Cardiac septum (tissue), 1 donor: Measurements from ENCODE around the gene DDX28. TPM values are rescaled to one million over a fixed set of nuclear protein-coding genes. Genes with fewer than 3 reads are reported as not detected.
"Not testable (repeated sequence)": the region's sequence is repeated elsewhere in the genome, so short reads cannot be mapped to it uniquely, and the experiment has no call there.

Experiments
- DNase-seq: peaks from one replicate; pipeline ENCODE4 v3.0.0-alpha.2; 2020; ENCODE audit warnings: low spot score
- intact Hi-C: fragments of 100-400 bp; cut with DNase I; formaldehyde crosslinking; loops from one replicate; pipeline ENCODE4 v1.14.0; 2022
- total RNA-seq: library from RNA; stranded (reverse); fragmentation: NEBNext Ultra II Directional; extraction: Animal tissue kit (Norgen Biotek cat#: 25700); gene quantifications from one replicate; pipeline ENCODE4 v1.2.1, GENCODE V29; 2021
- donor health status: DM: no; HTN: no; CAD: no.

DDX28 gene
- total RNA-seq, 1 donor from 2014 or later, result 8.6 TPM

DNA sequence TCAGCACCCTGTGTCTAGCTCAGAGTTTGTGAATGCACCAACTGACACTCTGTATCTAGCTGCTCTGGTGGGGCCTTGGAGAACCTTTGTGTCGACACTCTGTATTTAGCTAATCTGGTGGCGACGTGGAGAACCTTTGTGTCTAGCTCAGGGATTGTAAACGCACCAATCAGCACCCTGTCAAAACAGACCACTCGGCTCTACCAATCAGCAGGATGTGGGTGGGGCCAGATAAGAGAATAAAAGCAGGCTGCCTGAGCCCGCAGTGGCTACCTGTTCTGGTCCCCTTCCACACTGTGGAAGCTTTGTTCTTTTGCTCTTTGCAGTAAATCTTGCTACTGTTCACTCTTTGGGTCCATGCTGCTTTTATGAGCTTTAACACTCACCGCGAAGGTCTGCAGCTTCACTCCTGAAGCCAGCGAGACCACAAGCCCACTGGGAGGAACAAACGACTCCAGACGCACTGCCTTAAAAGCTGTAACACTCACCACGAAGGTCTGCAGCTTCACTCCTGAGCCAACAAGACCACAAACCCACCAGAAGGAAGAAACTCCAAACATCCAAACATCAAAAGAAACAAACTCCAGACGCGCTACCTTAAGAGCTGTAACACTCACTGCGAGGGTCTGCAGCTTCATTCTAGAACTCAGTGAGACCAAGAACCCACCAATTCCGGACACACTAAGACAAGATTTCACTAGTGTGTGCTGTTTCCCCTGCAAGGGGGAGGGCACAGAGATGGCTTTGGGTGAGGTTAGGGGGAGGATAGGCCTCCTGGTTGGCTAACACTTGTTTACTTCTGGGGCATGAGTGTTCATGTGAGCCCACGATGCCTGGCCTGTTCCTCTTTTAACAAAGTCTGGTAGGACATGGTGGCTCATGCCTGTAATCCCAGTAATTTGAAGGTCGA, 24.0 kb downstream of the DDX28 start, which contains the start of gene DPEP2:
Gene DPEP2, minus strand, starts transcription at position 706 of the 910 bp plus-strand sequence. CDS start 6,272 bp downstream, outside the sequence.
- intact Hi-C loops, result not testable (repeated sequence)
- DNase-seq, result peak; percentile 82

DNA sequence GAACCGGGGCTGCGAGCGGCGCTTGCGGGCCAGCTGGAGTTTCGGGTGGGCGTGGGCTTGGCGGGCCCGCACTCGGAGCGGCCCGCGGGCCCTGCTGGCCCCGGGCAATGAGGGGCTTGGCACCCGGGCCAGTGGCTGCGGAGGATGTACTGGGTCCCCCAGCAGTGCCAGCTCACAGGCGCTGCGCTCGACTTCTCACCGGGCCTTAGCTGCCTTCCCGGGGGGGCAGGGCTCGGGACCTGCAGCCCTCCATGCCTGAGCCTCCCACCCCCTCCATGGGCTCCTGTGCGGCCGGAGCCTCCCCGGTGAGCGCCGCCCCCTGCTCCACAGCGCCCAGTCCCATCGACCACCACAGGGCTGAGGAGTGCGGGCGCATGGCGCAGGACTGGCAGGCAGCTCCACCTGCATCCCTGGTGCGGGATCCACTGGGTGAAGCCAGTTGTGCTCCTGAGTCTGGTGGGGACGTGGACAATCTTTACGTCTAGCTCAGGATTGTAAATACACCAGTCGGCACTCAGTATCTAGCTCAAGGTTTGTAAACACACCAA, 24.7 kb downstream of the DDX28 start:
- intact Hi-C loops, DNase-seq: not testable (repeated sequence)

DNA sequence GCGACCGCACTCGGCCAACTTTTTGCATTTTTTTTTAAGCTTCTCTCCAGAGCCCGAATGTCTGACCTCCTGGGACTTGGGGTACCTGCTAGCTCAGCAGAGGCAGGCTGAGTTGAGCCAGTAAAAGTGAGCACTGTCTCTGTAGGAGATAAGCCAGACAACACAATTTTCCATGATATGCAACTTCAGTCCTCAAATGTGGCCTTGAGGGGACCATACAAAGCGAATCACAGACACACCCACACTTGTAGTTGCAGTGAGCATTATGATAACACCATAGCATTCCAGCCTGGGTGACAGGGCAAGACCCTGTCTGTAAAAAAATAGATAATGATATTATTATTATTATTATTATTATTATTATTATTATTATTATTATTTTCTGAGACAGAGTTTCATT, 26.4 kb downstream of the DDX28 start:
- DNase-seq, result no peak
- intact Hi-C loops, result no loop called here

DNA sequence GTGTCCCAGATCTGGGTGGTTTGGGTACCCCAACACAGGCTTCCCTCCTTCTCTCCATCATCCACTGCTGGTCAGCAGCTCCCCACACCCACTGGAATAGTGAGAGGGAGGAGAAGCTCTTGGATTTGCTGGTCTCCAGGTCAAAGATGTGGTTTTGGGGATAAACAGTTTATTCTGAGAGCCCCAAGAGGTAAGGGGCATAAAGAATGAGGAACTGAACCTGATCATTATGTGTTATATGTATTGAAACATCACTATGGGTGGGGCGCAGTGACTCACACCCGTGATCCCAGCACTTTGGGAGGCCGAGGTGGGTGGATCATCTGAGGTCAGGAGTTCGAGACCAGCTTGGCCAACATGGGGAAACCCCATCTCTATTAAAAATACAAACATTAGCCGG, 27.6 kb downstream of the DDX28 start:
- intact Hi-C loops, result no loop called here
- no peak for DNase-seq

DNA sequence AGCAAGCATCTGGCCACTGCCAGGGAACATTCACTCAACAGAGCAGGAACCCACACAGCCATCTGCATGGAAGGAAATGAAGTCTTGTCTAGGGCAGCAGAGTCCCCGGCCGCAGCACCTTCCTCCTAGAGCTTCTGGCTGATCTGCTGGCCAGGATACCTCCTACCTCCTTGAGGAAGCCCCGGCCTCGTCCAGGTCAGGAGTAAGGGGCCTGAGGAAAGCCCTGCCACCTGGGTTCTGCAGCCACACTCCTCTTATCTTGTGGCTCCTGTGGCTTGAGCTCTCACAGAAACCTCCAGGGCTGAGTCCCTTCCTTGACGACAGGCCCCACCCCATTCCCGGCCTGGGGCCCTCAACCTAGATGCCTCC, 29.0 kb downstream of the DDX28 start:
- intact Hi-C loops, result loop anchor here (5.0 kb wide), 2 partner anchors 48 to 238 kb away; no protein-coding TSS in a partner anchor

DNA sequence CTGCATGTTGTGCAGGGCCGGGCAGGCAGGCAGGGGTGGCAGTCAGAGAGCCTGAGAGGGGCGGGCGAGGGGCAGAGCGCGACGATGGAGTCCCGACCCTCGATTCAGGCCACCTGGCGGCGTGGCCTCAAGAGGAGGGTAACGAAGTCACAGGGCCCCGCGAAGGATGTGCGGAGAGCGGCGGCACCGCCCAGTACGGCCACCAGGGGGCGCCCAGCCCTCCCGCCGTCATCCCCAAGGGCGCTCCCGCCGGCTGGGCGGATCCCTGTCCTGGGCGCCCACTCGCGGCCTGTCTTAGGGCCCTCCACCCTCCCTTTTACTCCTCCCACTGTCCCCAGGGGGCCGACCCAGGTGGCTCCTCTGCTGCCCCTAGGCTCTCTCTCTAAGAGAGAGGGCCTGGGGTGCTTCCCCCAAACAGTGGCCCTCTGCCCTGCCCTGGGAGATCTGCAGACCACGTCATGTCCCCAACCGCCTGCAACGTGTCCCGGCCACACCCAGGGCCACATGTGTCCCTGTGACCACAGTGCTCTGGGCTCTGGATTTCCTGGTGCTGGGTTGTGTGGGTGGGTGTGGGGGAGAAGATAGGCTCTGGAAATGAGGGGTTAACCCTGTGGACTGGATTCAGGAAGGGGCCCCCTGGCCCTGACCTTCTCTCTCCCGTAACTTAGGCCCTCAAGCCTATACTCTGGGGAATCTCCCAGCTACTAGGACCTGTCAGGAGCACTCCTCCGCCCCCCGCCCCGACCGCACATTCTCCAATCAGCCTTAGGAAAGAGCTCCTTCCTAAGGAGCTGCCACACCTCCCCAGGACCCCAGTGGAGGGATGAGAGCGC, 29.6 kb downstream of the DDX28 start:
- intact Hi-C loops, result loop anchor here (5.0 kb wide), 2 partner anchors 49 to 239 kb away; no protein-coding TSS in a partner anchor
- peak; percentile 90 for DNase-seq

More for the DNA sequence above, 29.0 kb downstream of the DDX28 start:
- not testable (repeated sequence) for DNase-seq

DNA sequence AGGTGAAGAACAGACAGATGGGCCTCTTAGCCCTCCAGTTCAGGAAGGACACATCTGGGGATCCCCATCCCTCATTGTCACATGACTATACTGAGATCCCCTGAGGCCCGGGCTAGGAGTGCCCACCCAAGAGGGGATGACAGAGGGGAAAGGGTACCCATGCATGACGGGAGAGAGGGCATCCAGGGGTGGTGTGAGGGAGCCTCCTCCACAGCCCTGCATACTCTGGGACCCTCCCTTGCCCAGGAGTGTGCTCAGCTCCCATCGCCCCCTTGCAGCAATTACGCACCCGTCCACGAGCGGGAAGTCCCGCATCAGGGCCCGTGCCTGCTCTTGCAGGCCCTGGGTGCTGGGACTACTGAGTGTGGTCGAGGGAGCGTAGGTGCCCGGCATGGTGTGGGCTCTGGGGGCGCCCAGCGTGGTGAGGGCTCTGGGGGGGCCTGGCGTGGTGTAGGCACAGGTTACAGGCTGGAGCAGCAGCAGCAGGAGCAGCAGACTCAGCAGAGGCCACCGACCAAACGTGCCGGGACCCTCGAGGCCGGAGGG, 30.3 kb downstream of the DDX28 start:
- no peak for DNase-seq
- intact Hi-C loops, result loop anchor here (5.0 kb wide), 2 partner anchors 50 to 240 kb away; no protein-coding TSS in a partner anchor

DNA sequence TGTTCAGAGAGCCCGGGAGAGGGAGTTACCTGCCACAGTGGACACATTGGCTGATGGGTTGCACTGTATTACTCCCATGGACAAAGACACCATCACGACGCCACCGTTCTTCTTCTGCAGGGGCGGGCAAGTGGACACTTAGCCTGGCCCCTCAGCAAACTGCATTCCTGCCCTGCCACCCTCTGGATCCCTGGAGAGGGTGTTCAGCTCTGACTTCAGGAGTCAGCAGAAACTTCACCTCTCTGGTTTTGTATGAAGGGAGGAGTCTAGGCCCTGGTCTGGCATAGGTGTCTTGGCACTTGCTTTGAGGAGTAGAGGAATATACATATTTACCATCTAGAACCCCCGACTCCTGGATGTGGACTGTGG, 33.0 kb downstream of the DDX28 start:
- intact Hi-C loops, result loop anchor here (5.0 kb wide), 2 partner anchors 52 to 242 kb away; no protein-coding TSS in a partner anchor
- DNase-seq, result no peak

DNA sequence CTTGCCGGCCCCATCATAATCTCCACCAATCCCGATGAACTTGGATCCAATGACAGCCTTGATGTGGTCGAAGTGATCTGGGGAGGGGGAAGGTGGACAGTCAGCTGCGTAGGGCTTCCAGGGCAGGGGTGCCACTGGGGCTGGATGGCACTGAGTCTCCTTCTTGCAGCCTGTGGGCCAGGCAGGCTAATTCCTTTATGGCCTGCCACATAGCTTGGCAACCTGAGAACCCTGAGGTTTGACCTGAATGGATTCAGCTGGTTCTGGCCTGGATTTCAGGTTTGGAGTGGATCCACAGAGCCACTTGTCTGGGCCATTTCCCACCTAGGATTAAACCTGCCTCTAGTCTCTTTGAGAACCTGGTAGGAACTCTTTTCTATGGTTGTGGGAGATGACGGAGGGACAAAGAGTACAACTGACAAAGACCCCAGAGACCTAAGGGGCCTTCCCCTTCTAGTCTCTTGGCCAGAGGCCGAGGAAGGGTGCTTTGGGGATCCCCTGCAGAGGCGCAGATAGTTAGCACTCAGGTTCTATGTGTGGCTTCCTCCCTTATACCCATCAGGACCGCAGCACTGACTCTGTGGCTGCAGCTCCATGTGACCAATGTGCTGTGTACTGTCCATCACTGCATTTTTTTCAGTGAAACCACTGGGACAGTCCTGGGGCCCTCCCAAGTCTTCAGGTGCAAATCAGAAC, 33.6 kb downstream of the DDX28 start:
- DNase-seq, result no peak
- intact Hi-C loops, result loop anchor here (5.0 kb wide), 2 partner anchors 53 to 243 kb away; no protein-coding TSS in a partner anchor

DNA sequence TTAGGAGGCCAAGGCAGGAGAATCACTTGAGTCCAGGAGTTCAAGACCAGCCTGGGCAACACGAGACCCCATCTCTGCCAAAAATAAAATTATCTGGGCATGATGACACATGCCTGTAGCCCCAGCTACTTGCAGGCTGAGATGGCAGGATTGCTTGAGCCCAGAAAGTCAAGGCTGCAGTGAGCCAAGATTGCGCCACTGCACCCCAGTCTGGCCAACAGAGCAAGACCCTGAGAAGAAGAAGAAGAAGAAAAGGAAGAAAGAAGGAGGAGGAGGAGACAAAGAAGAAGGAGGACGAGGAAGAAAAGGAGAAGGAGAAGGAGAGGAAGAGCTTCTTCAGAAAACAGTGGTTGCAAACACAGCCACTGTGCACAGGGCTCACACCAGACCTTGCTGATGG, 34.4 kb downstream of the DDX28 start:
- DNase-seq, result no peak
- intact Hi-C loops, result no loop called here

DNA sequence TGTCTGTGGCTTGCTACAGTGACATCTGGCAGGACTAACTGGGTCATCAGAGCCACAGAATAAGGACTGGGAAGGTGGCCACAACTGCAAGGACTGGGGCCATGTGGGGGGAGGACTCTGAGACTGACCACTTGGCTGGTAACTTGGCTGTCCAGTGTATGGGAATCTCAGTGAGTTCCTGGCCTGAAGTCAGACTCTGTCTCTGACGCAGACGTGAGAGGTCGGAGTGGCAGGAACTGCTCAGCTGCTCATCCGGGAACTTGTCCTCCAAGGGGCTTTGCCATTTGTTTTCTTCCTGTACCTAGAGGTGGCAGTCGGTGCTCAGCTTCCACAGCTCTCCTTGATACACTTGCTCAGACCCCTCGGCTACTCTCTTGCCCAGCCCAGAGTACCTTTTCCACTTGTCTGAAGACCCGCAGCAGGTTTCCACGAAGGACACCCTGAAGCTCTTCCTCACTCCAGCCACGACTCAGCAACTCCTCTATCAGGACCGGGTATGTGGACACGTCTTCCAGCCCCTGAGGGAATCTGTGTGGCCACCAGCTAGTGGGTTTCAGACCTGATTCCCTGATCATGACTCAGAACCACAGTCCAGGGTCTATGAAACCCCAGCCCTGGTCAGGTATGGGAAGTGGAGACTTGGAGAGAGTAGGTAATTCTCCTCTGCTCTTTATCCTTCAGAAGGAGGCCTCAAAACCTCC, 35.4 kb downstream of the DDX28 start:
- intact Hi-C loops, result no loop called here

DNA sequence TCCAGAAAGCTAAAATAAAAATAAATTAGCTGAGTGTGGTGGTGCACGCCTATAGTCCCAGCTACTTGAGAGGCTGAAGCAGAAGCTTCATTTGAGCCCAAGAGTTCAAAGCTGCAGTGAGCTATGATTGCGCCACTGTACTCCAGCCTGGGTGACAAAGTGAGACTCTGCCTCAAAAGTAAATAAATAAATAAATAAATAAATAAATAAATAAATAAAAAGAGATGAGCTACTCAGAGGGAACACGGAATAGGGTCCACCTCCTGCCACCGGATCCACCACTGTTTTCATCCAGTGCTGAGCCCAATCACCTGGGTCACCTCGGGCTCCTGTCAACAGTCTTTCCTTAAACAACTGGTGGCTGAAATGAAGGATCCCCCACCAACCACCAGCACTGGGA, 36.1 kb downstream of the DDX28 start:
- intact Hi-C loops, result no loop called here
- no peak for DNase-seq

More for the DNA sequence above, 35.4 kb downstream of the DDX28 start:
- DNase-seq, result no peak

DNA sequence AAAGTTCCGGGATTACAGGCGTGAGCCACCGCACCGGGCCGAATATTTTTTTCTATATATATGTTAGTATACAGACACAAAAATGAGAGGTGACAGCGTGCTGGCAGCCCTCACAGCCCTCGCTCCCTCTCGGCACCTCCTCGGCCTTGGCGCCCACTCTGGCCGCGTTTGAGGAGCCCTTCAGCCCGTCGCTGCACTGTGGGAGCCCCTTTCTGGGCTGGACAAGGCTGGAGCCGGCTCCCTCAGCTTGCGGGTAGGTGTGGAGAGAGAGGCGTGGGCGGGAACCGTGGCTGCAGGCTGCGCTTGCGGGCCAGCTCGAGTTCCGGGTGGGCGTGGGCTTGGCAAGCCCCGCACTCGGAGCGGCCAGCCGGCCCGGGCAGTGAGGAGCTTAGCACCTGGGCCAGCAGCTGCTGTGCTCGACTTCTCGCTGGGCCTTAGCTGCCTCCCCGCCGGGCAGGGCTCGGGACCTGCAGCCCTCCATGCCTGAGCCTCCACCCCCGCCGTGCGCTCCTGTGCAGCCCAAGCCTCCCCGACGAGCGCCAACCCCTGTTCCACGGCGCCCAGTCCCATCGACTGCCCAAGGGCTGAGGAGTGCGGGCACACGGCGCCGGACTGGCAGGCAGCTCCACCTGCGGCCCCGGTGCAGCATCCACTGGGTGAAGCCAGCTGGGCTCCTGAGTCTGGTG, 40.9 kb downstream of the DDX28 start:
- no peak for DNase-seq
- intact Hi-C loops, result no loop called here

DNA sequence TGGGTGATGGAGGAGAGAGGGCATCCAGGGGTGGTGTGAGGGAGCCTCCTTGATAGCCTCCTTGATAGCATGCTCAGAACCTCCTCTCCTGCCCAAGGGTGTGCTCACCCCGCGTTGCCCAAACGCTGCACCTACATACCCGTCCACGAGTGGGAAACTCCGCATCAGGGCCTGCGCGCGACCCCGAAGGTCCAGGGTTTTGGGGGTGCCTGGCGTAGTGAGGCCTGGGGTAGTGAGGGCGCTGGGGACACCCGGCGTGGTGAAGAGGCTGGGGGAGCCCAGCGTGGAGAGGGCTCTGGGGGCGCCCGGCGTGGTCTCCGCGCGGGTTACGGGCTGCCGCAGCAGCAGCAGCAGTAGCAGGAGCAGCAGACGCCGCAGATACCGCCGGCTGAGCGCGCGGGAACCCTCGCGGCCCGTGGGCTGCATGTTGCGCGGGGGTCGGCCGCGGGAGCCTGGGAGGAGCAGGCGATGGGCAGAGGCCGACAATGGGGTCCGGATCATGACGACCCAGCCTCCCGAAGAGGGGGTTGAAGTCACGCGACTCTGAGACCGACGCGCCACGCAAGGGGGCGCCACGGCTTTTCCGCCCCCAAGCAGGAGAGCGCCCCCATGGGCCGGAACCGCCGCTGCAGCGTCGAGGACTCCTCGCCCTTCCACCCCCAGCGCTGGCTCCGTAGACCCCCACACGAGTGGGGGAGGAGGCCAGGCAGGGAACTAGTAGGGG, 42.9 kb downstream of the DDX28 start, which contains the start of gene DPEP3:
Gene DPEP3, minus strand, starts transcription at position 545 of the 724 bp plus-strand sequence. Its CDS starts 119 bp downstream, at position 426.
- no peak for DNase-seq
- intact Hi-C loops, result no loop called here

DNA sequence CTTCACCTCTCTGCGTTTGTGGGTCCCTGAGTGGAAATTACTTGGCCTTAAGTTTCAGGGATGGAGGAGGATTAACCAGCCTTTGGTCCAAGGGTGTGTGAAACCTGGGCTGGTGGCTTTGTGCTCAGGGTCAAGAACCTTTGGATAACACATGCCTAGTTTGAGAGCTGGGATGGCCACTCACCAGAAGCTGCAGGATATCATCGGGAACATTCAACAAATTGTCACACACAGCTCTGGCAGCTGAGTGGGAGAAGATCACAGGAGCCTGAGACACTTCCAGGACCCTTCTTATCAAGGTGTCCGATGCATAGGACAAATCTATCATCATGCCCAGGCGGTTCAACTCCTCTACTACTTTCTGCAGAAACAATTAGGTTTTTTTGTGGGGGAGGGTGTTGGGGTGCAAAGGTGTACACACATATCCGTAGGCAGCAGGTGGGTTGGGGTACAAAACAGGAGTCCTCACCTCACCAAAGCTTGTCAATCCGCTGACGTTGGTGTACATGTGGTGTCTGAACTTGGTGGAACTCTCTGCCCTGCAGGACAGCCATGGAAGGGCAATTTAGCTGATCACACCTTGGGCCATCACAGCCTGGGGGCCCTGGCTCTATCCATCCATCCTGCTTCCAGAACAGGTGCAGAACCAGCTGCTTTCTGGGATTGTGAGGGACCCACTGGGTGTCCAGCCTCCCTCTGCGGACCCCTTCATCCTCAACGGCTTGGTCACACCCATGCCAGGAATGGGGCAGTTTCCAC, 45.4 kb downstream of the DDX28 start:
- no peak for DNase-seq
- intact Hi-C loops, result no loop called here

DNA sequence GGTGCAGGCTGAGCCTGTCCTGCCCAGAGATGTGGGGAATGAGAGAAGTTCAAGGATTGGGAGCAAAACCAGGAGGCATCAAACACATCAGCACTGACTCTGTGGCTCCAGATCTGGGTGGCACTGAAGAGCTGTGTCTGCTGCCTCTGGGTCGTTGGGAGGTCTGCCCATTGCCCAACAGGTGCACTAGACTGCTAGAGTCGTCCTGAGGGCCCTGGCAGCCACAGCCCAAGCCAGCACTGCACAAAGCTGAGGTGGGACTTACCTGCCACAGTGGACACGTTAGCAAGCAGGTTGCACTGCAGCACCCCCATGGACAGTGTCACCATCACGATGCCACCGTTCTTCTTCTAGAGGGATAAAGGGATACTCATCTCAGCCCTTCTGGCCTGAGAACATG, 46.0 kb downstream of the DDX28 start:
- intact Hi-C loops, result no loop called here
- DNase-seq, result no peak
